GM21737 (cell line): ENCODE data around the gene PCDHB2.
"Not testable (repeated sequence)": the region's sequence is repeated elsewhere in the genome, so short reads cannot be mapped to it uniquely, and the experiment has no call there.

ENCODE experiments used
- ATAC-seq: cut with Tn5 transposase; IDR thresholded peaks from one replicate; pipeline ENCODE4 v1.9.1; 2021; ENCODE audit warnings: mild to moderate bottlenecking, moderate library complexity; ENCODE audit not compliant: unreplicated experiment

The PCDHB2 gene

DNA sequence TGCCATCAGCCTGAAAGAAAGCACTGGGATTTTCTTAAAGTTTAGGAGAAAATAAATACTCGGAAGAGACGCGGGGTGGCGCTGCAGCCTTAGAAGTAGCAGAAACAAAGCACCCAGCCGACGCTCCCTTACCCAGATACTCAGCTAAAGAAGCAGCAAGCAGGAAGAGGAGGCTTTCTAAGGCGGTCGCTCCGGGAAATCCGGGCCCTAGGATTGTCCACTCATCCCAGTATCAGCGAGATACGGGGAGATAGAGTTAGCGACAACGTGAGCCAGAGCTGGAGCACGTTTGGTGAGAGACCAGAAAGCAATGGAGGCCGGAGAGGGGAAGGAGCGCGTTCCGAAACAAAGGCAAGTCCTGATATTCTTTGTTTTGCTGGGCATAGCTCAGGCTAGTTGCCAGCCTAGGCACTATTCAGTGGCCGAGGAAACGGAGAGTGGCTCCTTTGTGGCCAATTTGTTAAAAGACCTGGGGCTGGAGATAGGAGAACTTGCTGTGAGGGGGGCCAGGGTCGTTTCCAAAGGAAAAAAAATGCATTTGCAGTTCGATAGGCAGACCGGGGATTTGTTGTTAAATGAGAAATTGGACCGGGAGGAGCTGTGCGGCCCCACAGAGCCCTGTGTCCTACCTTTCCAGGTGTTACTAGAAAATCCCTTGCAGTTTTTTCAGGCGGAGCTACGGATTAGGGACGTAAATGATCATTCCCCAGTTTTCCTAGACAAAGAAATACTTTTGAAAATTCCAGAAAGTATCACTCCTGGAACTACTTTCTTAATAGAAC, at the start of gene PCDHB2:
Gene PCDHB2 (plus strand): TSS at position 135 of the 782 bp plus-strand sequence. CDS start 176 bp downstream, at position 311.
- no peak for ATAC-seq

DNA sequence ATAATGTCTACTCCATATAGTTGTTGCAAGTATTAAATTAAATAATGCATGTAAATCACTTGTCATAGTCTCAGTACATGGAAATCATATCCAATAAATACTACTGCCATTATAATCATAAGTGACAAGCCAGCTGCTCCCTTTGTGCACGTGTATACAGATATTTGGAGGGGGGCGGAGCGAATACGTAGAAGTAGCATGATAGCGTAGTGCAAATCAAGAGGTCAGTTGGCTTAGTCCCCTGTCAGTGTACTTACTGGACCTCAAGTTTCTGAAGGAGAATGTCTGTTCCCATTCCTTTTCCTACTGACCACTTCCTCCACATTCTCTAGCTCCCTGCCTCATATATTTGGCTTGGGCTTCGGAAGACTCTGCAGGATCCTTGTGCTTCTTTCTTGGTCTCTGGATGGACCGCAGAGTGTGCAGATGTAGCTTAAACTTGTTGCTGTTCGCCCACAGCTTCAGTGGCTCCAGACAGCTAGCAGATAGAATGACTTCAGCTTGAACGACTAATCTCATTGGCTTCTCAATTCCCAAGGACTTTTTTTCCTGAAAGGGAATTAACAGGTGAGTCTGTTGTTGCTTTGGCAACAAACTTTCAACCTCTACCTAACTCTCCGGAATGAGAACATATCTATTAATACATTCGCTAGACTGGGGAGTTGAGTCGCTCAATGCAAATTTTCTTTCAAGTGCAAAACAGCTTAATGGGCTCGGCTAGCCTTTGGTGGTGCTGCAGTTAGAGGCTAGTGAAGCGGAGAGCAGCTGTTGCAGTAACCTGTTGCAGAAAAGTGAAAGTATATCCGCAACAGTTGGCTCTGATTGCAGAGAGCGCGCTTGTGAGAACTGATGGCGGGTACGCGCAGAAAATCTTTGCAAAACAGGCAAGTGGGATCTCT, 43.5 kb upstream of the PCDHB2 start, which contains the start of gene PCDHB1:
Gene PCDHB1 (plus strand): TSS at position 753 of the 899 bp plus-strand sequence. CDS start 97 bp downstream, at position 850.
- ATAC-seq: no peak

- no peak for ATAC-seq
Measured at GRCh38 chr5:141051521-141051866, 42.9 kb upstream of the PCDHB2 start.

DNA sequence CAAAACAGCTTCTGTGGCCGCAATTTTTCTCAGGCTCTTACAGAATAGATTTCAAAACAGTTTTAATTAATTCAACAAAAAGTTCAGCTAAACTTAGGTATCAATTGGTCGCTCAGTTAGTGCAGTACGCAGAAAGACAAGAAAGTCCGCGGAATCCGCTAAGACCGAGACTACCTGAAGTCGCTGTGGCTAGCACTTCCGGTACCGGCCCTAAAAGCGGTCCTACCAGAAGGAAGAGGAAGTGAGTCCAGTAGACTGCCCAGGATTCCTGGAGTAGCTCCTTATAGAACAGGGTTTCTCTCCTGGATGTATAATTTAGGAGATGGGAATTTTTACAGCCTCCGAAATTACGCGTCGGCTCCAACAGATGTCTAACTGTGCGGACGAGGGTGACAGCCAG, 16.6 kb upstream of the PCDHB2 start:
- no peak for ATAC-seq

- no peak for ATAC-seq
Measured at GRCh38 chr5:141082228-141082627, 12.2 kb upstream of the PCDHB2 start.

DNA sequence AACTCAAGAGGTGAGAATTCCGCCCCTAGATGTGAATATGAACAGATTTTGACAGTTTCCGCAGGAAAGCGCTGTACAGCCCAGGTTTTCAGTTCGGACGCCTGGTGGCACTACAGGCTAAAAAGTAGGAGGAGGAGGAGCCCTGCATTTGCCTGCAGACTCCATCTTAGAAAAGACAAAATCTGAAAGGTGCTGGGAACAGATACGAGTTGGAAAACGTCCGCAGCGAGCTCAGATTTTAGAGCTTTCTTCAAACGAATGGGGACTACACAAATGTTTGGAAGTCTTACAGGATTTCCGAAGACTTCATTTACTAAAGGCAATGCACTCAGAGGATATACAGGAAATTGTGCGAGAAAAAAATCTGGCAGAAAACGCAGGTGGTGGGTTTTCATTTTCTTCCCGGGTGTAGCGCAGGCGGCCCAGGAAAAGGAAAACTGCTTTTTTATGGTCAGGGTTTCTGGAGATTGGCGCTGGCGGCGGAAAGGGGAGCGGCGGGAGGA, 9.9 kb upstream of the PCDHB2 start:
- no peak for ATAC-seq

DNA sequence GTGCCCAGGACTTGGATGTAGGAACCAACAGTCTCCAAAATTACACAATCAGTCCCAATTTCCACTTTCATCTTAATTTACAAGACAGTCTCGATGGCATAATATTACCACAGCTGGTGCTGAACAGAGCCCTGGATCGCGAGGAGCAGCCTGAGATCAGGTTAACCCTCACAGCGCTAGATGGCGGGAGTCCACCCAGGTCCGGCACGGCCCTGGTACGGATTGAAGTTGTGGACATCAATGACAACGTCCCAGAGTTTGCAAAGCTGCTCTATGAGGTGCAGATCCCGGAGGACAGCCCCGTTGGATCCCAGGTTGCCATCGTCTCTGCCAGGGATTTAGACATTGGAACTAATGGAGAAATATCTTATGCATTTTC, 837 bp downstream of the PCDHB2 start:
- ATAC-seq: no peak

DNA sequence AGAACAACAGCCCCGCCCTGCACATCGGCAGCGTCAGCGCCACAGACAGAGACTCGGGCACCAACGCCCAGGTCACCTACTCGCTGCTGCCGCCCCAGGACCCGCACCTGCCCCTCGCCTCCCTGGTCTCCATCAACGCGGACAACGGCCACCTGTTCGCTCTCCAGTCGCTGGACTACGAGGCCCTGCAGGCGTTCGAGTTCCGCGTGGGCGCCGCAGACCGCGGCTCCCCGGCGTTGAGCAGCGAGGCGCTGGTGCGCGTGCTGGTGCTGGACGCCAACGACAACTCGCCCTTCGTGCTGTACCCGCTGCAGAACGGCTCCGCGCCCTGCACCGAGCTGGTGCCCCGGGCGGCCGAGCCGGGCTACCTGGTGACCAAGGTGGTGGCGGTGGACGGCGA, 1.8 kb downstream of the PCDHB2 start:
- ATAC-seq: not testable (repeated sequence)

GRCh38 chr5:141096586-141096985, 2.2 kb downstream of the PCDHB2 start:
- not testable (repeated sequence) for ATAC-seq

- no peak for ATAC-seq
Measured at GRCh38 chr5:141100243-141100805, 5.9 kb downstream of the PCDHB2 start, which contains the start of gene PCDHB3. Gene PCDHB3 (plus strand): TSS chr5:141100473. CDS start chr5:141100650, 177 bp downstream.

DNA sequence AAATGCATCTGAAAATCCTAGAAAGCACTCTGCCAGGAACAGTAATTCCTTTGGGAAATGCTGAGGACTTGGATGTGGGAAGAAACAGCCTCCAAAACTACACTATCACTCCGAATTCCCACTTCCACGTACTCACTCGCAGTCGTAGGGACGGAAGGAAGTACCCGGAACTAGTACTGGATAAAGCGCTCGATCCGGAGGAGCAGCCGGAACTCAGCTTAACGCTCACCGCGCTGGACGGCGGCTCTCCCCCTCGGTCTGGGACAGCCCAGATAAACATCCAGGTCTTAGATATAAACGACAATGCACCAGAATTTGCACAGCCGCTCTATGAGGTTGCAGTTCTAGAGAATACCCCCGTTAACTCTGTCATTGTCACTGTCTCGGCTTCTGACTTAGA, 6.6 kb downstream of the PCDHB2 start:
- ATAC-seq: no peak

DNA sequence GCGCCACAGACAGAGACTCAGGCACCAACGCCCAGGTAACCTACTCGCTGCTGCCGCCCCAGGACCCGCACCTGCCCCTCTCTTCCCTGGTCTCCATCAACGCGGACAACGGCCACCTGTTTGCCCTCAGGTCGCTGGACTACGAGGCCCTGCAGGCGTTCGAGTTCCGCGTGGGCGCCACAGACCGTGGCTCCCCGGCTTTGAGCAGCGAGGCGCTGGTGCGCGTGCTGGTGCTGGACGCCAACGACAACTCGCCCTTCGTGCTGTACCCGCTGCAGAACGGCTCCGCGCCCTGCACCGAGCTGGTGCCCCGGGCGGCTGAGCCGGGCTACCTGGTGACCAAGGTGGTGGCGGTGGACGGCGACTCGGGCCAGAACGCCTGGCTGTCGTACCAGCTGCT, 7.7 kb downstream of the PCDHB2 start:
- ATAC-seq: not testable (repeated sequence)

DNA sequence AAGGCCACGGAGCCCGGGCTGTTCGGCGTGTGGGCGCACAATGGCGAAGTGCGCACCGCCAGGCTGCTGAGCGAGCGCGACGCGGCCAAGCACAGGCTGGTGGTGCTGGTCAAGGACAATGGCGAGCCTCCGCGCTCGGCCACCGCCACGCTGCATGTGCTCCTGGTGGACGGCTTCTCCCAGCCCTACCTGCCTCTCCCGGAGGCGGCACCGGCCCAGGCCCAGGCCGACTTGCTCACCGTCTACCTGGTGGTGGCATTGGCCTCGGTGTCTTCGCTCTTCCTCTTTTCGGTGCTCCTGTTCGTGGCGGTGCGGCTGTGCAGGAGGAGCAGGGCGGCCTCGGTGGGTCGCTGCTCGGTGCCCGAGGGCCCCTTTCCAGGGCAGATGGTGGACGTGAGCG, 8.1 kb downstream of the PCDHB2 start:
- ATAC-seq: not testable (repeated sequence)

DNA sequence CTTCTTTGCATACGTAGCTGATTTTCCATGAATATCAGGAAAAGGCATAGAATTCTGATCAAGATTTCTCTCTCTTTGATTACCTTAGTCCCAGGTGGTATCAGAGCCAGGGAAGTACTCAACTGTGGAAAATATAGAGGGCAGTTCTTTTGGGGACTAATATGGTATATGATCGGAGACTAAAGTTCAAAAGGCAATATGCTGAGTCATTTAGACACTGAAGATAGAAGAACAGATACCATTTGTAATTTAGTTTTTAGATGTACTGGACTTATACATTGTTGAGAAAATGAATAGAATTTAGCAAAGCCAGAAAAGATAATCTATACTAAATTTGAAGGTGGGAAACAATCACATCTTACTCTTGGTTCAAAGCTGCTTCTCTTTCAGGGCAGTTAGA, 10.9 kb downstream of the PCDHB2 start:
- ATAC-seq: no peak

- ATAC-seq: no peak
Measured at GRCh38 chr5:141119250-141119649, 24.8 kb downstream of the PCDHB2 start.

GRCh38 chr5:141121563-141121962, 27.1 kb downstream of the PCDHB2 start, which contains the start of gene PCDHB4:
Gene PCDHB4 (plus strand): TSS chr5:141121818. CDS start chr5:141121999, 181 bp downstream.
- no peak for ATAC-seq

- no peak for ATAC-seq
Measured at GRCh38 chr5:141121985-141122384, 27.6 kb downstream of the PCDHB2 start.

GRCh38 chr5:141123396-141124135, 29.2 kb downstream of the PCDHB2 start:
- not testable (repeated sequence) for ATAC-seq

- ATAC-seq: no peak
Measured at GRCh38 chr5:141127305-141127704, 32.9 kb downstream of the PCDHB2 start.

DNA sequence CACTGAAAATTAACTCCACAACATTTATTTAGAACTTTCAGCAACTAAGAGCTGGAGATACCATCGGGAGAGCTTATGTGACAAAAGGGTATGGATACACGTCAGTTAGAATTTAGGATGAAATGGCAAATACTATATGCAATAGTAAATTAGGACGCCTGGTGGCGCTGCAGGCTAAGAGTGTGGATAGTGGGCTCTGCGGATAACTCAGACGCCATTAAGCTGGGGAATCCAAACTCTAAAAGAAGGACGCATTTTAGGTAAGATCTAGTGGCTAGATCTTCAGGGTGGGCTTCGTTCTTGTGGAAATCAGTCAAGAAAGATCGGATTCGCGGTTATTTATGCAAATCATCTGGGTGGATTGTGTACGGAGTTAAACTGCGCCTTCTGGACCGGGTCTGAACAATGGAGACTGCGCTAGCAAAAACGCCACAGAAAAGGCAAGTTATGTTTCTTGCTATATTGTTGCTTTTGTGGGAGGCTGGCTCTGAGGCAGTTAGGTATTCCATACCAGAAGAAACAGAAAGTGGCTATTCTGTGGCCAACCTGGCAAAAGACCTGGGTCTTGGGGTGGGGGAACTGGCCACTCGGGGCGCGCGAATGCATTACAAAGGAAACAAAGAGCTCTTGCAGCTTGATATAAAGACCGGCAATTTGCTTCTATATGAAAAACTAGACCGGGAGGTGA, 40.8 kb downstream of the PCDHB2 start, which contains the start of gene PCDHB5:
Gene PCDHB5 (plus strand): TSS at position 177 of the 688 bp plus-strand sequence. CDS start 229 bp downstream, at position 406.
- ATAC-seq: no peak
